Measurements from ENCODE around the gene IGSF21. TPM values are rescaled to one million over a fixed set of nuclear protein-coding genes. Genes with fewer than 3 reads are reported as not detected.

Gene IGSF21
- total and polyA plus RNA-seq, 2 donors (not counting 1 experiment from before 2014, with no cell fraction given): not detected

DNA sequence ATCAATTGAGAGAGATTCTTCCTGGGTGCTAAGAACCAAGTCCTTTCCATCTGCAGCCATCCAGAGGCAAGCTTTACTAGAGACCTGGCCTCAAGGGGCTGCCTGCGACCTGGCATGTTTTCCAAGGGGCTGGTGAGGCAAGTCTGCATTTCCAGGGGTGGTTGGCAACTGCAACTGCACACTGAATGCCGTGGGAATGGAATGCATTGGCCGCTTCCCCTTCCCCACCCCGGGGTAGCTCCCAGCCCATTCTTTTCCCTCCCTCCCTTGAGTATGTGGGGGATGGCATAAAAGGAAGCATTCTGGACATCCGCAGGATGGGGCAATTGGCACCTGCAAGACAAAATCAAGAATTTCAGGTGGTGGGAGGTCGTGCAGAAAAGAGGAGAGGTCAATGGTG is 155.1 kb downstream of the IGSF21 start:
- intact Hi-C loops (cut with micrococcal nuclease): no loop called here
- Histone ChIP-seq H3K4me2 (replicated peaks; ENCODE audit: low read depth, low read length, poor library complexity, severe bottlenecking) (no peak overlapping the region), H2AFZ (ENCODE audit: insufficient read depth, low read depth, low read length, poor library complexity, severe bottlenecking) (no peak overlapping the region), H3K36me3 (replicated peaks in 1 of 2; ENCODE audit: control extremely low read depth in 1 of 2, control insufficient read depth in 1 of 2, extremely low read depth in 1 of 2, insufficient read depth in 2 of 2, low read length in 1 of 2) (no peaks in the 10 kb centered on the region), H3K9ac (ENCODE audit: low read length) (no peak overlapping the region), H3K9me3 (ENCODE audit: control extremely low read depth in 1 of 3, control insufficient read depth in 2 of 3, insufficient read depth in 1 of 3, low read length in 2 of 3) (peaks cover 0 to 7% (median 0%) of the 10 kb centered on the region in 3 donors), H3K4me3 (ENCODE audit: control extremely low read depth in 1 of 5, extremely low read depth in 1 of 5, insufficient read depth in 1 of 5, low read depth in 2 of 5, low read length in 4 of 5) (no peak overlapping the region), H3K4me1 (ENCODE audit: control insufficient read depth in 2 of 2, insufficient read depth in 2 of 2, low read length in 2 of 2) (no peaks in the 10 kb centered on the region), H3K27ac (ENCODE audit: low read length in 2 of 2) (no peak overlapping the region), H4K20me1 (ENCODE audit: control insufficient read depth, insufficient read depth, low read length, poor library complexity, severe bottlenecking) (no peaks in the 10 kb centered on the region), H3K79me2 (ENCODE audit: control insufficient read depth, insufficient read depth, low read length) (no peaks in the 10 kb centered on the region), H3K27me3 (replicated peaks in 1 of 4; ENCODE audit: control extremely low read depth in 1 of 4, control insufficient read depth in 3 of 4, insufficient read depth in 4 of 4, low read length in 3 of 4) (peaks cover 0 to 4% (median 0%) of the 10 kb centered on the region in 4 experiments)
- H3K4me1 Mint-ChIP-seq: no peaks in the 10 kb centered on the region
- ChIA-PET CTCF (no interaction called here), POLR2A (no interaction called here)
- DNase-seq: no peak
- WGBS (ENCODE audit: insufficient coverage): 60% methylated on average over 1 of the region's 6 CpGs
- H3K27ac Mint-ChIP-seq: no peak overlapping the region
- no peak for ATAC-seq (ENCODE audit: low read depth)
- no peak overlapping the region for H3K4me3 Mint-ChIP-seq
- no peak for TF ChIP-seq EZH2 (IDR thresholded peaks at IDR 0.05; ENCODE audit: borderline replicate concordance, insufficient read depth, low read depth, low read length, poor library complexity, severe bottlenecking)
- TF ChIP-seq, protein P1, sequence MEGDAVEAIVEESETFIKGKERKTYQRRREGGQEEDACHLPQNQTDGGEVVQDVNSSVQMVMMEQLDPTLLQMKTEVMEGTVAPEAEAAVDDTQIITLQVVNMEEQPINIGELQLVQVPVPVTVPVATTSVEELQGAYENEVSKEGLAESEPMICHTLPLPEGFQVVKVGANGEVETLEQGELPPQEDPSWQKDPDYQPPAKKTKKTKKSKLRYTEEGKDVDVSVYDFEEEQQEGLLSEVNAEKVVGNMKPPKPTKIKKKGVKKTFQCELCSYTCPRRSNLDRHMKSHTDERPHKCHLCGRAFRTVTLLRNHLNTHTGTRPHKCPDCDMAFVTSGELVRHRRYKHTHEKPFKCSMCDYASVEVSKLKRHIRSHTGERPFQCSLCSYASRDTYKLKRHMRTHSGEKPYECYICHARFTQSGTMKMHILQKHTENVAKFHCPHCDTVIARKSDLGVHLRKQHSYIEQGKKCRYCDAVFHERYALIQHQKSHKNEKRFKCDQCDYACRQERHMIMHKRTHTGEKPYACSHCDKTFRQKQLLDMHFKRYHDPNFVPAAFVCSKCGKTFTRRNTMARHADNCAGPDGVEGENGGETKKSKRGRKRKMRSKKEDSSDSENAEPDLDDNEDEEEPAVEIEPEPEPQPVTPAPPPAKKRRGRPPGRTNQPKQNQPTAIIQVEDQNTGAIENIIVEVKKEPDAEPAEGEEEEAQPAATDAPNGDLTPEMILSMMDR (IDR thresholded peaks at IDR 0.05): no peak
- peaks cover 13% of the 10 kb centered on the region for H3K27me3 Mint-ChIP-seq
- peaks cover 2% of the 10 kb centered on the region for H3K9me3 Mint-ChIP-seq (ENCODE audit: insufficient read depth)

GRCh38 chr1:18263547-18264120 is 156.0 kb downstream of the IGSF21 start:
- no peak for ATAC-seq (ENCODE audit: low read depth)
- Histone ChIP-seq H4K20me1 (ENCODE audit: control insufficient read depth, insufficient read depth, low read length, poor library complexity, severe bottlenecking) (no peaks in the 10 kb centered on the region), H3K4me1 (ENCODE audit: control insufficient read depth in 2 of 2, insufficient read depth in 2 of 2, low read length in 2 of 2) (no peaks in the 10 kb centered on the region), H3K36me3 (replicated peaks in 1 of 2; ENCODE audit: control extremely low read depth in 1 of 2, control insufficient read depth in 1 of 2, extremely low read depth in 1 of 2, insufficient read depth in 2 of 2, low read length in 1 of 2) (no peaks in the 10 kb centered on the region), H3K79me2 (ENCODE audit: control insufficient read depth, insufficient read depth, low read length) (no peaks in the 10 kb centered on the region), H3K9ac (ENCODE audit: low read length) (no peak overlapping the region), H3K4me3 (ENCODE audit: control extremely low read depth in 1 of 5, extremely low read depth in 1 of 5, insufficient read depth in 1 of 5, low read depth in 2 of 5, low read length in 4 of 5) (no peak overlapping the region), H2AFZ (ENCODE audit: insufficient read depth, low read depth, low read length, poor library complexity, severe bottlenecking) (no peak overlapping the region), H3K27me3 (replicated peaks in 1 of 4; ENCODE audit: control extremely low read depth in 1 of 4, control insufficient read depth in 3 of 4, insufficient read depth in 4 of 4, low read length in 3 of 4) (peaks cover 0 to 4% (median 0%) of the 10 kb centered on the region in 4 experiments), H3K27ac (ENCODE audit: low read length in 2 of 2) (no peak overlapping the region), H3K4me2 (replicated peaks; ENCODE audit: low read depth, low read length, poor library complexity, severe bottlenecking) (no peak overlapping the region), H3K9me3 (ENCODE audit: control extremely low read depth in 1 of 3, control insufficient read depth in 2 of 3, insufficient read depth in 1 of 3, low read length in 2 of 3) (peaks cover 0 to 9% (median 0%) of the 10 kb centered on the region in 3 donors)
- peaks cover 2% of the 10 kb centered on the region for H3K9me3 Mint-ChIP-seq (ENCODE audit: insufficient read depth)
- TF ChIP-seq, protein P1 (IDR thresholded peaks at IDR 0.05): no peak
- H3K27me3 Mint-ChIP-seq: peaks cover 17% of the 10 kb centered on the region
- H3K4me3 Mint-ChIP-seq: no peak overlapping the region
- 71% methylated on average over 5 of the region's 5 CpGs for WGBS (ENCODE audit: insufficient coverage)
- CTCF ChIA-PET: no interaction called here
- no peak for DNase-seq
- no peak overlapping the region for H3K27ac Mint-ChIP-seq
- H3K4me1 Mint-ChIP-seq: no peaks in the 10 kb centered on the region
- intact Hi-C loops (cut with micrococcal nuclease): no loop called here
- POLR2A ChIA-PET: no interaction called here
